HFF-Myc (cell line): ENCODE data around the gene DMRTC1.
"Not testable (repeated sequence)": the region's sequence is repeated elsewhere in the genome, so short reads cannot be mapped to it uniquely, and the experiment has no call there.

Experiments
- DNase-seq: peaks from one replicate; pipeline ENCODE4 v3.0.0-alpha.2; 2011; ENCODE audit warnings: low read depth; ENCODE audit errors: extremely low read depth
- H3K4me3 ChIP-seq: replicated peaks from 2 replicates; pipeline ENCODE4 v1.5.1; 2011; ENCODE audit warnings: low read depth, mild to moderate bottlenecking, control low read depth, low read length

The DMRTC1 gene

GRCh38 chrX:72943819-72944169 lies at the start of gene DMRTC1:
DMRTC1 (minus strand) TSS chrX:72943837; CDS start chrX:72875694, 68,143 bp downstream.
- DNase-seq, H3K4me3 ChIP-seq: not testable (repeated sequence)

DNA sequence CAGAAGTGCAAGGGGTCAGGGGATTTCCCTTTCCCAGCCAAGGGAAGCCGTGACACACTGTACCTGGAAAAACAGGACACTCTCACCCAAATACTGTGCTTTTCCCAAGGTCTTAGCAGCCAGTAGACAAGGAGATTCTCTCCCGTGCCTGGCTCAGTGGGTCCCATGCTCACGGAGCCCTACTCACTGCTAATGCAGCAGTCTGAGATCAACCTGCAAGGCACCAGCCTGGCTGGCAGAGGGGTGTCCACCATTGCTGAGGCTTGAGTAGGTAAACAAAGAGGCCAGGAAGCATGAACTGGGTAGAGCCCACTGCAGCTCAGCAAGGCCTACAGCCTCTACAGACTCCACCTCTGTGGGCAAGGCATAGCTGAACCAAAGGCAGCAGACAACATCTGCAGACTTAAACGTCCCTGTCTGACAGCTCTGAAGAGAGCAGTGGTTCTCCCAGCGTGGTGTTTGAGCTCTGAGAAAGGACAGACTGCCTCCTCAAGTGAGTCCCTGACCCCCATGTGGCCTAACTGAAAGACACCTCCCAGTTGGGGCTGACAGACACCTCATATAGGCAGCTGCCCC lies 37.3 kb upstream of the DMRTC1 start:
- H3K4me3 ChIP-seq, DNase-seq: not testable (repeated sequence)

DNA sequence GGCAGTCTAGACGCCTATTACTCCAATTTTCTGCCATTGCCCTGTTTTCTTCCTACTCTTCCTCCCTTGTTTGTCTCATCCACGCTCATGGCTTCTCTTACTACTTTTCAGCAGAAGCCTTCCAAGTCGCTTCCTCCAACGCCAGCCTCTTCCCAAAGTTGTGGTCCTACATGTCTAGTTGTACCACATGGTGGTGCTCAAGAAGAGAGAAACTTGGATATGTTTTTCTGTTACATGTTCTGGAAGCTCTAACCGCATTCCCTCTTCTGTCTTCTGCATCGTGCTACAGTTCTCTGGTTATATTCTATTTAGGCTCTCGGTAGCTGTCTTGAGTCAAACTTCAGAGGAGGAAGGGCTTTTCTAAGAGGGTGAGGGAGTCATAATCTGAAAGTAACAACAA lies 31.2 kb upstream of the DMRTC1 start:
- H3K4me3 ChIP-seq, DNase-seq: not testable (repeated sequence)

DNA sequence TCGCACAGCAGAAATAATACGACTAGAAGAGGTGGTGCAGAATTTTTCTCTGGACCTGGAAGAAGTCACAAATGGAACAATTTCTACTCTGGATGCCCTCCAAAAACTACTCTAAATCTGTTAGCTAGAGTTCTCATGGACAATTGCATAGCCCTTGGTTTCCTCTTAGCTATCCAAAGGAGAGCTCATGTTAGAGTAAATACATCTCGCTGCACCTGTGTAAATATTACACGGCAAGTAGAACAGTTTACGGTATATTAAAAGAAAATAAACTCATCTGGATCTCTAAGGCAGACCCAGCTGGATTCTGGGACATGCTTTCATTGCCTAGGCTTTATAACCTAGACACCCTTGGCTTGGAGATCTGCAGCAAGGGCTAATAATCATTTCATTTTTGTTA lies 28.2 kb upstream of the DMRTC1 start:
- DNase-seq, H3K4me3 ChIP-seq: not testable (repeated sequence)

DNA sequence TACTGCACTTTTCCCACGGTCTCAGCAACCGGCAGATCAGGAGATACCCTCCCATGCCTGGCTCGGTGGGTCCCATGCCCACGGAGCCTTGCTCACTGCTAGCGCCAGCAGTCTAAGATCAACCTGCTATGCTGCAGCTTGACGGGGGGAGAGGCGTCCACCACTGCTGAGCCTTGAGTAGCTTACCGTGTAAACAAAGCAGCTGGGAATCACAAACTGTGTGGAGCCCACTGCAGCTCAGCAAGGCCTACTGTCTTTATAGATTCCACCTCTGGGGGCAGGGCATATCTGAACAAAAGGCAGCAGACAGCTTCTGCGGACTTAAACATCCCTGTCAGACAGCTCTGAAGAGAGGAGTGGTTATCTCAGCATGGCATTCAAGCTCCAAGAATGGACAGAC lies 16.3 kb upstream of the DMRTC1 start:
- not testable (repeated sequence) for H3K4me3 ChIP-seq, DNase-seq

DNA sequence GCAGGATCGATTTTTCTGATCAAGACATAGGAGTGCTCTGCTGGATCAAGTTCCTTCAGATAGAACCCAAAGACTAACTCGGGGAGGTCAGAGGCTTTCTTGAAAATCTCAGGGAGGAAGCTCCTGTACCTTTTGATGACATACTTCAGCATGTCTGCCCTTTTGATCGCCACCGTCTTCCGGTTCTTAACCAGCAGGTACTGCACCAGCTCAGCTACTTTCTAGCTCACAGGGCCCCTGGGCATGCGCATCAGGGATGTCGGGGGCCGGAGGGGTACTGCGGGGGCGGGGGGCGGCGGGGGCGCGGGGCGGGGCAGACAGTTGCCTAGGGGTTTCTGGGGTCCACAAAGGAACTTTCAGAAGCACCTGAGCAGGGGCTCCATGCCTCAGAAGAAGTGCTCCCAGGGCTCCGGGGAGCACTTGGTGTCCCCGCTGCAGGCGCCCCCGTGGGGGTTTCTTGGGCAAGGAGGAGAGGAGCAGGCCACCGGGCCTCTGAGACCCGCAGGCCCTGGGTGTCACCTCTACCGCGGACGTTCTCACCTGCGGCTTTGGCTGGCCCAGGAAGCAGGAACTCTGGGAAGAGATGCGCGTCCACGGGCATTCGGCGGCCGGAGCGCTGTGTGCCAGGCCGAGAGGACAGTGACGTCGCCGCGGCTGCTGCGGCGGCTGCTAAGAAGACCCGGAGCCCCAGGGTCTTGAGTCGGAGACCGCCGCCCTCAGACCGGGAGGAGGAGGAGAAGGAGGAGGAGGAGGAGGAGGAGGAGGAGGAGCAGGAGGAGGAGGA lies 410 bp downstream of the DMRTC1 start:
- H3K4me3 ChIP-seq, DNase-seq: not testable (repeated sequence)

- not testable (repeated sequence) for H3K4me3 ChIP-seq, DNase-seq
Observed at GRCh38 chrX:72942272-72942671, 1.4 kb downstream of the DMRTC1 start.

DNA sequence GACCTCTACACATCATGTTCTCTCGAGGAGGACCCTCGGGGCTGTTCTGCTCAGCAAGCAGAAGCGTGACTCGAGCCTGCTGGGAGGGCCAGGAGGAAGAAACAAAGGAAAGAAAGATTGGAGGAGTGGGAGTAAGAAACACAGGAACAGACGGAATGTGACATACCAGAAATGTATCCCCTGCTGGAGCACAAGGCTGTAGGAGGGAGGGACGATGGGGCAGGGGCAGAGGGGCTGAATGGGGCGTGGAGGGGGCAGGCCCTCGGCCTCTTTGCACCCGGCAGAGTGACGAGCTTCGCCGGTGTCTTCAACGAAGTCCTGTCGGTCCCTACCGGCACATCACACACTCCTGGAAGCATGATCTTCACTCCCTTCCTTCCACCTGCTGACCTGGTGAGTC lies 5.7 kb downstream of the DMRTC1 start, which contains the start of gene FAM236A:
TSS of gene FAM236A (plus strand) at position 301 of the 400 bp plus-strand sequence. CDS start at position 358, 57 bp downstream.
- not testable (repeated sequence) for DNase-seq

GRCh38 chrX:72936882-72937455 lies 6.7 kb downstream of the DMRTC1 start:
- not testable (repeated sequence) for H3K4me3 ChIP-seq, DNase-seq

More for the DNA sequence above, 5.7 kb downstream of the DMRTC1 start, which contains the start of gene FAM236A:
- not testable (repeated sequence) for H3K4me3 ChIP-seq

GRCh38 chrX:72936455-72936854 lies 7.2 kb downstream of the DMRTC1 start:
- not testable (repeated sequence) for DNase-seq, H3K4me3 ChIP-seq

- not testable (repeated sequence) for H3K4me3 ChIP-seq, DNase-seq
Observed at GRCh38 chrX:72932283-72932682, 11.4 kb downstream of the DMRTC1 start.

GRCh38 chrX:72916096-72916495 lies 27.5 kb downstream of the DMRTC1 start:
- H3K4me3 ChIP-seq, DNase-seq: not testable (repeated sequence)

DNA sequence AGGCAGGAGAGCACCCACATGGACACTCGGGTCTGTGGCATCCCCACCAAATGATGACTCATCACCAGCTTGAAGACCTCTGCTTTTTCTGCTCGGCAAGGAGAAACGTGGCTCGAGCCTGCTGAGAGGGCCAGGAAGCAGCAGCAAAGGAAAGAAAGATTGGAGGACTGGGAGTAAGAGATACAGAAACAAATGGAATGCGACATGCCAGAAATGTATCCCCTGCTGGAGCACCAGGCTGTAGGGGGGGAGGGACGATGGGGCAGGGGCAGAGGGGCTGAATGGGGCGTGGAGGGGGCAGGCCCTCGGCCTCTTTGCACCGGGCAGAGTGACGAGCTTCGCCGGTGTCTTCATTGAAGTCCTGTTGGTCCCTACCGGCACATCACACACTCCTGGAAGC lies 31.3 kb downstream of the DMRTC1 start, which contains the start of gene FAM236C:
TSS of gene FAM236C (plus strand) at position 301 of the 400 bp plus-strand sequence. CDS start 100 bp downstream, outside the sequence.
- not testable (repeated sequence) for H3K4me3 ChIP-seq

GRCh38 chrX:72889740-72890139 lies 53.9 kb downstream of the DMRTC1 start:
- not testable (repeated sequence) for H3K4me3 ChIP-seq, DNase-seq

More for the DNA sequence above, 31.3 kb downstream of the DMRTC1 start, which contains the start of gene FAM236C:
- not testable (repeated sequence) for DNase-seq

- not testable (repeated sequence) for DNase-seq, H3K4me3 ChIP-seq
Observed at GRCh38 chrX:72882898-72883297, 60.7 kb downstream of the DMRTC1 start.

DNA sequence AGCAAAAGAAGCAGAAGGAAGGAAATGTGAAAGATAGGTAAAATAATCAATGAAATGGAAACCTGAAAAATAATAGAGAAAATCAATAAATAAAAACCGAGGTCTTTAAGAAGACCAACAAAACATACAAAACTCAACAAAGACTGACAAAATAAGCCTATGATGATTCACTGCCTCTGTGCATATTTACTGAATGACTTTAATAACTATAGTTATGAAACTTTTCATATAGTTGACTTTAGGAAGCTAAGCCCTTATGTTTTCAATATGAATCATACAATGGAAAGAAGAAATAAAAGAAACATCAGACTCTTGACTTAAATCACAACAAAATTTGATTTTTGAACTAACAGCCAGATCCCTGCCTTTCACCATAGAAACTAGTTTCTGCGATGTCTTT lies 106.1 kb downstream of the DMRTC1 start:
- H3K4me3 ChIP-seq, DNase-seq: not testable (repeated sequence)

- H3K4me3 ChIP-seq, DNase-seq: not testable (repeated sequence)
Observed at GRCh38 chrX:72830701-72831100, 112.9 kb downstream of the DMRTC1 start.
